ENCODE results near the gene IQCF6.
A peak's percentile ranks its signal among the peaks of the same experiment; 100 is the strongest.

Gene IQCF6

DNA sequence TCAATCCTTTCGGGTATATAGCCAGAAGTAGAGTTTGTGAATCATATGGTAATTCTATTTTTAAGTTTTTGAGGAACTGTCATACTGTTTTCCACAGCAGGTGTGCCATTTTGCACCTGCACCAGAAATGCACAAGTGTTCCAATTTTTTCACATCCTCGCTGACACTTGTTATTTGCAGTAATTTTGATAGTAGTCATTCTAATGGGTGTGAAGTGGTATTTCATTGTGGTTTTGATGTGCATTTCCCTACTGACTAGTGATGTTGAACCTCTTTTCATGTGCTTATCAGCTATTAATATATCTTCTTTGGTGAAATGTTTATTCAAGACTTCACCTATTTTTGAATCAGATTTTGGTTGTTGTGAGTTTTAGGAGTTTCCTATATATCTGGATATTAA is 43.1 kb downstream of the IQCF6 start:
- Histone ChIP-seq H3K4me3 (ENCODE audit: low read length, poor library complexity, severe bottlenecking) (no peak overlapping the region), H2AFZ (ENCODE audit: low read length) (no peak overlapping the region), H3K9me3 (ENCODE audit: insufficient read depth, low read depth, low read length) (no peaks in the 10 kb centered on the region), H3K4me2 (ENCODE audit: low read depth, low read length, poor library complexity, severe bottlenecking) (no peak overlapping the region), H3F3A (ENCODE audit: low read depth) (no peaks in the 10 kb centered on the region), H3K9me2 (replicated peaks; ENCODE audit: low read depth, low read length) (no peaks in the 10 kb centered on the region), H3K4me1 (ENCODE audit: insufficient read depth, low read length, poor library complexity, severe bottlenecking) (peaks cover 6% of the 10 kb centered on the region), H3K9ac (ENCODE audit: low read depth, low read length, poor library complexity, severe bottlenecking) (no peak overlapping the region), H3K27me3 (ENCODE audit: insufficient read depth, low read length, poor library complexity, severe bottlenecking) (no peaks in the 10 kb centered on the region), H4K20me1 (ENCODE audit: insufficient read depth, low read length, poor library complexity, severe bottlenecking) (no peaks in the 10 kb centered on the region), H3K79me2 (ENCODE audit: insufficient read depth, low read length) (no peaks in the 10 kb centered on the region), H3K36me3 (ENCODE audit: insufficient read depth, low read length) (no peaks in the 10 kb centered on the region)
- no peak for TF ChIP-seq EZH2phosphoT487 (IDR thresholded peaks at IDR 0.05; ENCODE audit: borderline replicate concordance)
- TF ChIP-seq, protein P1, sequence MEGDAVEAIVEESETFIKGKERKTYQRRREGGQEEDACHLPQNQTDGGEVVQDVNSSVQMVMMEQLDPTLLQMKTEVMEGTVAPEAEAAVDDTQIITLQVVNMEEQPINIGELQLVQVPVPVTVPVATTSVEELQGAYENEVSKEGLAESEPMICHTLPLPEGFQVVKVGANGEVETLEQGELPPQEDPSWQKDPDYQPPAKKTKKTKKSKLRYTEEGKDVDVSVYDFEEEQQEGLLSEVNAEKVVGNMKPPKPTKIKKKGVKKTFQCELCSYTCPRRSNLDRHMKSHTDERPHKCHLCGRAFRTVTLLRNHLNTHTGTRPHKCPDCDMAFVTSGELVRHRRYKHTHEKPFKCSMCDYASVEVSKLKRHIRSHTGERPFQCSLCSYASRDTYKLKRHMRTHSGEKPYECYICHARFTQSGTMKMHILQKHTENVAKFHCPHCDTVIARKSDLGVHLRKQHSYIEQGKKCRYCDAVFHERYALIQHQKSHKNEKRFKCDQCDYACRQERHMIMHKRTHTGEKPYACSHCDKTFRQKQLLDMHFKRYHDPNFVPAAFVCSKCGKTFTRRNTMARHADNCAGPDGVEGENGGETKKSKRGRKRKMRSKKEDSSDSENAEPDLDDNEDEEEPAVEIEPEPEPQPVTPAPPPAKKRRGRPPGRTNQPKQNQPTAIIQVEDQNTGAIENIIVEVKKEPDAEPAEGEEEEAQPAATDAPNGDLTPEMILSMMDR (conservative IDR thresholded peaks at IDR 0.05; ENCODE audit: low read length), result no peak

GRCh38 chr3:51735039-51735438 is 44.0 kb downstream of the IQCF6 start:
- peaks cover 6% of the 10 kb centered on the region for H3K4me1 ChIP-seq (ENCODE audit: insufficient read depth, low read length, poor library complexity, severe bottlenecking)
- H3K4me3 ChIP-seq (ENCODE audit: low read length, poor library complexity, severe bottlenecking), result no peak overlapping the region
- H3F3A ChIP-seq (ENCODE audit: low read depth), result no peaks in the 10 kb centered on the region
- H3K9me2 ChIP-seq (replicated peaks; ENCODE audit: low read depth, low read length), result no peaks in the 10 kb centered on the region
- H4K20me1 ChIP-seq (ENCODE audit: insufficient read depth, low read length, poor library complexity, severe bottlenecking), result no peaks in the 10 kb centered on the region
- peak overlapping the region; percentile 38; the same call in 1 of the 2 replicates for H2AFZ ChIP-seq (ENCODE audit: low read length)
- H3K36me3 ChIP-seq (ENCODE audit: insufficient read depth, low read length), result no peaks in the 10 kb centered on the region
- H3K27me3 ChIP-seq (ENCODE audit: insufficient read depth, low read length, poor library complexity, severe bottlenecking), result no peaks in the 10 kb centered on the region
- no peaks in the 10 kb centered on the region for H3K9me3 ChIP-seq (ENCODE audit: insufficient read depth, low read depth, low read length)
- TF ChIP-seq EZH2phosphoT487 (IDR thresholded peaks at IDR 0.05; ENCODE audit: borderline replicate concordance), result no peak
- TF ChIP-seq, protein P1 (conservative IDR thresholded peaks at IDR 0.05; ENCODE audit: low read length), result no peak
- H3K4me2 ChIP-seq (ENCODE audit: low read depth, low read length, poor library complexity, severe bottlenecking), result no peak overlapping the region
- H3K79me2 ChIP-seq (ENCODE audit: insufficient read depth, low read length), result no peaks in the 10 kb centered on the region
- H3K9ac ChIP-seq (ENCODE audit: low read depth, low read length, poor library complexity, severe bottlenecking), result no peak overlapping the region

GRCh38 chr3:51734572-51734907 is 44.5 kb downstream of the IQCF6 start:
- Histone ChIP-seq H3K4me1 (ENCODE audit: insufficient read depth, low read length, poor library complexity, severe bottlenecking) (peaks cover 6% of the 10 kb centered on the region), H3K27me3 (ENCODE audit: insufficient read depth, low read length, poor library complexity, severe bottlenecking) (no peaks in the 10 kb centered on the region), H3F3A (ENCODE audit: low read depth) (no peaks in the 10 kb centered on the region), H3K36me3 (ENCODE audit: insufficient read depth, low read length) (no peaks in the 10 kb centered on the region), H4K20me1 (ENCODE audit: insufficient read depth, low read length, poor library complexity, severe bottlenecking) (no peaks in the 10 kb centered on the region), H3K9ac (ENCODE audit: low read depth, low read length, poor library complexity, severe bottlenecking) (no peak overlapping the region), H2AFZ (ENCODE audit: low read length) (peak overlapping the region; percentile 38; the same call in 1 of the 2 replicates), H3K9me2 (replicated peaks; ENCODE audit: low read depth, low read length) (no peaks in the 10 kb centered on the region), H3K79me2 (ENCODE audit: insufficient read depth, low read length) (no peaks in the 10 kb centered on the region), H3K4me3 (ENCODE audit: low read length, poor library complexity, severe bottlenecking) (no peak overlapping the region), H3K4me2 (ENCODE audit: low read depth, low read length, poor library complexity, severe bottlenecking) (peak overlapping the region; percentile 28), H3K9me3 (ENCODE audit: insufficient read depth, low read depth, low read length) (no peaks in the 10 kb centered on the region)
- TF ChIP-seq, protein P1 (conservative IDR thresholded peaks at IDR 0.05; ENCODE audit: low read length), result no peak
- TF ChIP-seq EZH2phosphoT487 (IDR thresholded peaks at IDR 0.05; ENCODE audit: borderline replicate concordance), result no peak
